H9 (cell line): Measurements from ENCODE around the gene TRIM67. TPM values are rescaled to one million over a fixed set of nuclear protein-coding genes. Genes with fewer than 3 reads are reported as not detected.

Source experiments
- DNase-seq: peaks from one replicate; pipeline ENCODE4 v3.0.0-alpha.2; 2017
- H2AFZ ChIP-seq: one replicate; pipeline ENCODE4 v1.6.1; 2013; ENCODE audit warnings: mild to moderate bottlenecking, low read length, control low read depth, moderate library complexity
- H2AK5ac ChIP-seq: 2 replicates; pipeline ENCODE4 v1.6.1; 2013; ENCODE audit warnings: low read length, control low read depth, mixed read lengths; ENCODE audit not compliant: insufficient read length
- H2BK120ac ChIP-seq: one replicate; pipeline ENCODE4 v1.6.1; 2013; ENCODE audit warnings: low read depth, mild to moderate bottlenecking, low read length, control low read depth, inconsistent platforms; ENCODE audit not compliant: poor library complexity, severe bottlenecking
- H2BK12ac ChIP-seq: 2 replicates; pipeline ENCODE4 v1.6.1; 2013; ENCODE audit warnings: low read length, control low read depth, mixed read lengths, low read depth; ENCODE audit not compliant: insufficient read length
- H2BK15ac ChIP-seq: 2 replicates; pipeline ENCODE4 v1.6.1; 2013; ENCODE audit warnings: low read depth, low read length, control low read depth
- H2BK20ac ChIP-seq: one replicate; pipeline ENCODE4 v1.6.1; 2013; ENCODE audit warnings: low read depth, mild to moderate bottlenecking, low read length, control low read depth, inconsistent platforms; ENCODE audit not compliant: poor library complexity, severe bottlenecking
- H2BK5ac ChIP-seq: 2 replicates; pipeline ENCODE4 v1.6.1; 2013; ENCODE audit warnings: low read length, control low read depth, mixed read lengths; ENCODE audit not compliant: insufficient read length
- H3K14ac ChIP-seq: 2 replicates; pipeline ENCODE4 v1.6.1; 2013; ENCODE audit warnings: low read length, control low read depth; ENCODE audit not compliant: insufficient read depth
- H3K18ac ChIP-seq: 2 replicates; pipeline ENCODE4 v1.6.1; 2013; ENCODE audit warnings: low read depth, mild to moderate bottlenecking, mixed read lengths, low read length, control low read depth; ENCODE audit not compliant: insufficient read length
- H3K23ac ChIP-seq: 2 replicates; pipeline ENCODE4 v1.6.1; 2013; ENCODE audit warnings: low read length, control low read depth, mixed read lengths, low read depth; ENCODE audit not compliant: insufficient read length
- H3K23me2 ChIP-seq: 2 replicates; pipeline ENCODE4 v1.6.1; 2013; ENCODE audit warnings: low read depth, mild to moderate bottlenecking, mixed read lengths, low read length, control low read depth; ENCODE audit not compliant: insufficient read length, poor library complexity, severe bottlenecking
- H3K27ac ChIP-seq: 2 replicates; pipeline ENCODE4 v1.5.1; 2013; ENCODE audit warnings: low read length, control low read depth, mixed read lengths, low read depth; ENCODE audit not compliant: insufficient read length
- H3K27me3 ChIP-seq: 2 replicates; pipeline ENCODE4 v1.6.1; 2013; ENCODE audit warnings: low read length, control low read depth, inconsistent platforms; ENCODE audit not compliant: insufficient read depth
- H3K4ac ChIP-seq: 2 replicates; pipeline ENCODE4 v1.6.1; 2013; ENCODE audit warnings: low read depth, mild to moderate bottlenecking, control low read depth, inconsistent platforms, low read length, moderate library complexity
- H3K4me1 ChIP-seq: 2 replicates; pipeline ENCODE4 v1.6.1; 2013; ENCODE audit warnings: low read length, control low read depth, inconsistent platforms; ENCODE audit not compliant: insufficient read depth
- H3K4me2 ChIP-seq: 2 replicates; pipeline ENCODE4 v1.6.1; 2013; ENCODE audit warnings: low read length, control low read depth, mixed read lengths; ENCODE audit not compliant: insufficient read length, insufficient read depth
- H3K56ac ChIP-seq: 2 replicates; pipeline ENCODE4 v1.6.1; 2013; ENCODE audit warnings: low read depth, mild to moderate bottlenecking, mixed read lengths, low read length, control low read depth; ENCODE audit not compliant: insufficient read length
- H3K79me1 ChIP-seq: 2 replicates; pipeline ENCODE4 v1.6.1; 2013; ENCODE audit warnings: low read depth, mild to moderate bottlenecking, moderate library complexity, low read length, control low read depth, inconsistent platforms; ENCODE audit not compliant: insufficient read depth, poor library complexity, severe bottlenecking
- H3K79me2 ChIP-seq: 2 replicates; pipeline ENCODE4 v1.6.1; 2013; ENCODE audit warnings: low read length, control low read depth, inconsistent platforms; ENCODE audit not compliant: insufficient read depth
- H3K9ac ChIP-seq: 2 replicates; pipeline ENCODE4 v1.6.1; 2013; ENCODE audit warnings: low read length, control low read depth, mixed read lengths; ENCODE audit not compliant: insufficient read length; ENCODE audit errors: extremely low read depth
- H3K9me3 ChIP-seq: one replicate; pipeline ENCODE4 v1.6.1; 2013; ENCODE audit warnings: low read depth, low read length, inconsistent platforms; ENCODE audit not compliant: control insufficient read depth
- H3T11ph ChIP-seq: one replicate; pipeline ENCODE4 v1.6.1; 2013; ENCODE audit warnings: mild to moderate bottlenecking, low read length, control low read depth, inconsistent platforms
- H4K20me1 ChIP-seq: one replicate; pipeline ENCODE4 v1.6.1; 2013; ENCODE audit not compliant: control insufficient read depth, insufficient read length, insufficient read depth
- H4K5ac ChIP-seq: 2 replicates; pipeline ENCODE4 v1.6.1; 2013; ENCODE audit warnings: low read depth, mild to moderate bottlenecking, mixed read lengths, low read length, control low read depth; ENCODE audit not compliant: insufficient read length
- H4K8ac ChIP-seq: replicated peaks from 2 replicates; pipeline ENCODE4 v1.6.1; 2013; ENCODE audit warnings: low read length, control low read depth, mixed read lengths, low read depth; ENCODE audit not compliant: insufficient read length
- H4K91ac ChIP-seq: 2 replicates; pipeline ENCODE4 v1.6.1; 2013; ENCODE audit warnings: low read depth, mild to moderate bottlenecking, moderate library complexity, mixed read lengths, low read length, control low read depth; ENCODE audit not compliant: insufficient read length
- H3K27ac Mint-ChIP-seq, 3 experiments: 2 replicates in 2 of 3; 3 replicates in 1 of 3; pipeline ENCODE4 v1.8.0; 2020 to 2021; ENCODE audit warnings: mixed read lengths in 3 of 3, mild to moderate bottlenecking in 1 of 3, moderate library complexity in 1 of 3
- H3K27me3 Mint-ChIP-seq: 2 replicates; pipeline ENCODE4 v1.8.0; 2021; ENCODE audit warnings: low read depth, mild to moderate bottlenecking, moderate library complexity, mixed read lengths
- H3K36me3 Mint-ChIP-seq, 3 experiments: 2 replicates in 2 of 3; 3 replicates in 1 of 3; pipeline ENCODE4 v1.8.0; 2020 to 2021; ENCODE audit warnings: low read depth in 3 of 3, mixed read lengths in 3 of 3; ENCODE audit not compliant: insufficient read depth in 1 of 3
- H3K4me1 Mint-ChIP-seq, 2 experiments: 2 replicates each; pipeline ENCODE4 v1.8.0; 2020; ENCODE audit warnings: mixed read lengths in 2 of 2
- H3K4me3 Mint-ChIP-seq, 2 experiments: 2 replicates in 1 of 2; 3 replicates in 1 of 2; pipeline ENCODE4 v1.8.0; 2020 to 2021; ENCODE audit warnings: mild to moderate bottlenecking in 2 of 2, mixed read lengths in 2 of 2, moderate library complexity in 1 of 2
- H3K9me3 Mint-ChIP-seq, 2 experiments: 2 replicates in 1 of 2; 3 replicates in 1 of 2; pipeline ENCODE4 v1.8.0; 2020; ENCODE audit warnings: mild to moderate bottlenecking in 2 of 2, mixed read lengths in 2 of 2, moderate library complexity in 1 of 2
- CTCF ChIP-seq: fragments of 200-600 bp; sonication (generic); conservative IDR thresholded peaks from 3 replicates; pipeline ENCODE4 v1.8.0; 2021; ENCODE audit warnings: antibody characterized with exemption, mild to moderate bottlenecking
- WGBS: extraction: QIAGEN DNeasy Blood & Tissue Kit; methylation state at CpG from one replicate; pipeline ENCODE4 v1.1.7; 2013; ENCODE audit warnings: missing lambda C conversion rate, low lambda C conversion rate, mixed read lengths; ENCODE audit not compliant: insufficient read length; ENCODE audit errors: extremely low coverage; 5-methylcytosine and 5-hydroxymethylcytosine counted together
- total RNA-seq: library from RNA; stranded (reverse); gene quantifications from 2 replicates; pipeline ENCODE4 v1.2.1, GENCODE V29; 2021

The TRIM67 gene
- total RNA-seq, 1 experiment from 2014 or later: not detected

- Histone ChIP-seq H2AK5ac (no peak overlapping the region), H3K9ac (no peak overlapping the region), H3K27me3 (no peaks in the 10 kb centered on the region), H3K27ac (no peak overlapping the region), H4K20me1 (no peaks in the 10 kb centered on the region), H3K79me1 (no peaks in the 10 kb centered on the region), H3K9me3 (no peaks in the 10 kb centered on the region), H3K4me1 (no peaks in the 10 kb centered on the region), H3T11ph (no peak overlapping the region), H4K5ac (no peak overlapping the region), H3K79me2 (no peaks in the 10 kb centered on the region), H2BK20ac (no peak overlapping the region), H2BK5ac (no peak overlapping the region), H2AFZ (no peak overlapping the region), H3K23ac (no peak overlapping the region), H3K23me2 (peaks cover 5% of the 10 kb centered on the region), H3K56ac (no peak overlapping the region), H3K4me2 (no peak overlapping the region), H3K4ac (no peak overlapping the region), H2BK15ac (no peak overlapping the region), H4K8ac (no peak overlapping the region), H4K91ac (no peak overlapping the region), H3K14ac (no peak overlapping the region), H2BK120ac (no peak overlapping the region), H3K18ac (no peak overlapping the region), H2BK12ac (no peak overlapping the region)
- Mint-ChIP-seq H3K27me3 (no peaks in the 10 kb centered on the region), H3K9me3 (no peaks in the 10 kb centered on the region), H3K27ac (no peak overlapping the region), H3K4me3 (no peak overlapping the region), H3K36me3 (peaks cover 0 to 19% (median 15%) of the 10 kb centered on the region in 3 experiments; a peak in 4 of 7 replicates), H3K4me1 (peaks cover 5 to 6% of the 10 kb centered on the region in 2 experiments)
- WGBS: no CpG with 5 or more reads among the region's 3 CpGs
- no peak for DNase-seq
- TF ChIP-seq CTCF: no peak
These were observed 73.8 kb downstream of the TRIM67 start for GRCh38 chr1:231235526-231236207.
